LoVo (cell line): ENCODE results near the gene TDRD3.

ENCODE experiments used
- DNase-seq: peaks from one replicate; pipeline ENCODE4 v3.0.0-alpha.2; 2016; ENCODE audit warnings: low spot score

TDRD3 gene

GRCh38 chr13:60577761-60578160 is 180.7 kb downstream of the TDRD3 start:
- no peak for DNase-seq

GRCh38 chr13:60583196-60583888 is 186.3 kb downstream of the TDRD3 start:
- DNase-seq: no peak

- no peak for DNase-seq
These were observed 187.1 kb downstream of the TDRD3 start for GRCh38 chr13:60583911-60584753.

- DNase-seq: no peak
These were observed 188.0 kb downstream of the TDRD3 start for GRCh38 chr13:60584976-60585375.

GRCh38 chr13:60590800-60591747 is 194.1 kb downstream of the TDRD3 start:
- DNase-seq: no peak

GRCh38 chr13:60603049-60603448 is 206.0 kb downstream of the TDRD3 start:
- no peak for DNase-seq

- no peak for DNase-seq
These were observed 207.0 kb downstream of the TDRD3 start for GRCh38 chr13:60604058-60604457.

GRCh38 chr13:60608954-60609353 is 211.9 kb downstream of the TDRD3 start:
- DNase-seq: no peak

- DNase-seq: no peak
These were observed 214.5 kb downstream of the TDRD3 start for GRCh38 chr13:60611523-60611922.

GRCh38 chr13:60612593-60612992 is 215.6 kb downstream of the TDRD3 start:
- no peak for DNase-seq

- no peak for DNase-seq
These were observed 216.1 kb downstream of the TDRD3 start for GRCh38 chr13:60613080-60613479.

GRCh38 chr13:60617991-60618733 is 221.1 kb downstream of the TDRD3 start:
- no peak for DNase-seq

- DNase-seq: no peak
These were observed 222.4 kb downstream of the TDRD3 start for GRCh38 chr13:60619461-60619860.

- DNase-seq: no peak
These were observed 223.8 kb downstream of the TDRD3 start for GRCh38 chr13:60620611-60621395.

GRCh38 chr13:60623151-60623550 is 226.1 kb downstream of the TDRD3 start:
- DNase-seq: no peak
